ENCODE measurements around the gene MOB1B. TPM values are rescaled to one million over a fixed set of nuclear protein-coding genes. Genes with fewer than 3 reads are reported as not detected.
A peak's percentile ranks its signal among the peaks of the same experiment; 100 is the strongest.

The MOB1B gene
- total RNA-seq, 1 experiment from 2014 or later: 14.5 TPM

DNA sequence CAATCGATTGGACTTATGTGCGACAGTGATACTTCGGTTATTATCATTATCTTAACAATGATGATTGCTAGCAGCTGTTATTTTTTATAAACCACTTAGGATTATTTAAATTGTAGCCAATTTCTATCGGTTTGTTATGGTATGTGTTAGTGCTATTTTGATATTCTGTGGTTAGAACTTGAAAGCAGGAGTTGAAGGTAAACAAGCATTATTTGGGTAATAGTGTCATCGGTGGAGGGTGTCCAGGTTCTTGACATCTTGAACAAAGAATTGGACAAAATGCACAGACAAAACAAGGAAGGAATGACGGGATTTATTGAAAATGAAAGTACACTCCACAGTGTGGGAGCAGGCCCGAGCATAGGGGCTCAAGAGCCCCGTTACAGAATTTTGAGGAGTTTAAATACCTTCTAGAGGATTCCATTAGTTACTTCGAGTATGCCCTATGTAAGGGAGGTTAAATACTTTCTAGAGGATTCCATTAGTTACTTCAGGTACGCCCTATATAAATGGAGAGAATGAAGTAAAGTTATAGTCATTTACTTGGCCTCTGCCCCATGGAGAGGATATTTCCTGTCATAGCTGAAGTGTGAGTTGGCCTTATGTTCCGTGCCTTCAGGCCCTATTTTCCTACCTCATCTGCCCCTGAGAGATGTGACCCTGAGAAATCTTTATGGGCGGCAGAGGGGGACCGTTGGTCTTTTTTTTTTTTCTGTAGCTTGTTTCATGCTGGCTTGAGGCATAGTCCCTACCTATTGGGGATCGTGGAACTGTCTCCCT, 13.1 kb downstream of the MOB1B start:
- Histone ChIP-seq H3K4me2 (no peak overlapping the region), H3K4me3 (no peak overlapping the region), H4K20me1 (ENCODE audit: insufficient read depth) (no peaks in the 10 kb centered on the region), H3K36me3 (ENCODE audit: low read depth) (no peaks in the 10 kb centered on the region), H3K9me2 (ENCODE audit: insufficient read depth) (no peaks in the 10 kb centered on the region), H3K9me3 (ENCODE audit: insufficient read depth, low read depth) (no peaks in the 10 kb centered on the region), H3K27me3 (ENCODE audit: insufficient read depth, low read depth) (no peaks in the 10 kb centered on the region), H3K27ac (no peak overlapping the region), H3F3A (ENCODE audit: insufficient read depth, low read depth) (no peaks in the 10 kb centered on the region), H3K79me2 (ENCODE audit: low read depth) (0 out of 2 replicates have a peak, but pooled peaks cover 4% of the 10 kb centered on the region), H2AFZ (no peak overlapping the region), H3K4me1 (replicated peaks; ENCODE audit: insufficient read depth) (no peaks in the 10 kb centered on the region)
- ChIA-PET POLR2A (ENCODE audit: unreplicated experiment) (interaction anchor here (0.6 kb wide), 2 partner anchors 212 to 1652 kb away, joined by 5 to 10 read pairs; no protein-coding TSS in a partner anchor), CTCF (no interaction called here)
- no peak for TF ChIP-seq EZH2 (IDR thresholded peaks at IDR 0.05; ENCODE audit: low read depth)
- TF ChIP-seq, protein P1, sequence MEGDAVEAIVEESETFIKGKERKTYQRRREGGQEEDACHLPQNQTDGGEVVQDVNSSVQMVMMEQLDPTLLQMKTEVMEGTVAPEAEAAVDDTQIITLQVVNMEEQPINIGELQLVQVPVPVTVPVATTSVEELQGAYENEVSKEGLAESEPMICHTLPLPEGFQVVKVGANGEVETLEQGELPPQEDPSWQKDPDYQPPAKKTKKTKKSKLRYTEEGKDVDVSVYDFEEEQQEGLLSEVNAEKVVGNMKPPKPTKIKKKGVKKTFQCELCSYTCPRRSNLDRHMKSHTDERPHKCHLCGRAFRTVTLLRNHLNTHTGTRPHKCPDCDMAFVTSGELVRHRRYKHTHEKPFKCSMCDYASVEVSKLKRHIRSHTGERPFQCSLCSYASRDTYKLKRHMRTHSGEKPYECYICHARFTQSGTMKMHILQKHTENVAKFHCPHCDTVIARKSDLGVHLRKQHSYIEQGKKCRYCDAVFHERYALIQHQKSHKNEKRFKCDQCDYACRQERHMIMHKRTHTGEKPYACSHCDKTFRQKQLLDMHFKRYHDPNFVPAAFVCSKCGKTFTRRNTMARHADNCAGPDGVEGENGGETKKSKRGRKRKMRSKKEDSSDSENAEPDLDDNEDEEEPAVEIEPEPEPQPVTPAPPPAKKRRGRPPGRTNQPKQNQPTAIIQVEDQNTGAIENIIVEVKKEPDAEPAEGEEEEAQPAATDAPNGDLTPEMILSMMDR (conservative IDR thresholded peaks at IDR 0.05): no peak
- intact Hi-C loops (cut with micrococcal nuclease; ENCODE audit: unreplicated experiment): loop anchor here (5.0 kb wide), 1 partner anchor 77 kb away; the partner anchor contains the start of gene DCK
- DNase-seq: peak in 1 of 2 experiments; percentile 10
- no TSS peak for BruUV-seq (replicated peaks)

DNA sequence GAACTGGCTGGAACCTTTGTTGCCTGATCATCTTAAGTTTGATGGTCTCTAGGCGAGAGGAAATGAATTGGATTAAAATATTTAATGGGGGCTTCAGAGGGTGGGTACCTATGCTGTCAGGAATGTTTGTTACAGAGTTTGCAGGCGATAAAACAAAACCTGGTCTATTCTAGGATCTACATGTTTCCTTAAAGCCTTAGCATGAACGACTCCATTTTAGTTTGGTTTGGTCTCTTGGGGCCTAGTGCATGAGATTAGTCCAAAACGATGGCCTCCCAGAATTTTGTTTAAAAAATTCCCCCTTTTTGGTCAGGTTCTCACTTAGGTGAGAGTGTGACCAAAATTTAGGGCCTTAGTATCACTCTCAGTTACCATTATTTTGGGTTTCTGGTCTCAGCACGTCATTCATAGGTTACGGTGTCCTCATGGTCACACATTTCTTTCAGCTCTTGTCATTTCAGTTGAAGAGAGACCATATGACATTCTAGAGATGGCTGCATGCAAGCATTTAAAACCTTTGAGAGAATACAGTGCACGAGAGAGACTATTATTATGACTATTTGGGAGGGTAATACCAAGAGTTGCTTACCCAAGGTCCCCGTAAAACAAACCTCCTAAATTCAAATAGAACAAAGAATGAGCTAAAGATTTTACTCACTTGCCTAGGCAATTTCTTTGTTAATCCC, 13.8 kb downstream of the MOB1B start:
- Histone ChIP-seq H3K4me1 (replicated peaks; ENCODE audit: insufficient read depth) (no peaks in the 10 kb centered on the region), H3F3A (ENCODE audit: insufficient read depth, low read depth) (no peaks in the 10 kb centered on the region), H3K27me3 (ENCODE audit: insufficient read depth, low read depth) (no peaks in the 10 kb centered on the region), H3K4me3 (no peak overlapping the region), H3K36me3 (ENCODE audit: low read depth) (no peaks in the 10 kb centered on the region), H3K27ac (no peak overlapping the region), H3K9me3 (ENCODE audit: insufficient read depth, low read depth) (no peaks in the 10 kb centered on the region), H2AFZ (no peak overlapping the region), H3K79me2 (ENCODE audit: low read depth) (0 out of 2 replicates have a peak, but pooled peaks cover 4% of the 10 kb centered on the region), H3K9me2 (ENCODE audit: insufficient read depth) (no peaks in the 10 kb centered on the region), H3K4me2 (no peak overlapping the region), H4K20me1 (ENCODE audit: insufficient read depth) (no peaks in the 10 kb centered on the region)
- intact Hi-C loops (cut with micrococcal nuclease; ENCODE audit: unreplicated experiment): loop anchor here (5.0 kb wide), 1 partner anchor 76 kb away; the partner anchor contains the start of gene DCK
- TF ChIP-seq, protein P1 (conservative IDR thresholded peaks at IDR 0.05): no peak
- TF ChIP-seq EZH2 (IDR thresholded peaks at IDR 0.05; ENCODE audit: low read depth): no peak
- CTCF ChIA-PET: no interaction called here
- no TSS peak for BruUV-seq (replicated peaks)
- no peak for DNase-seq
- POLR2A ChIA-PET (ENCODE audit: unreplicated experiment): interaction anchor here (0.6 kb wide), 1 partner anchor 212 kb away, joined by 10 read pairs; no protein-coding TSS in a partner anchor

DNA sequence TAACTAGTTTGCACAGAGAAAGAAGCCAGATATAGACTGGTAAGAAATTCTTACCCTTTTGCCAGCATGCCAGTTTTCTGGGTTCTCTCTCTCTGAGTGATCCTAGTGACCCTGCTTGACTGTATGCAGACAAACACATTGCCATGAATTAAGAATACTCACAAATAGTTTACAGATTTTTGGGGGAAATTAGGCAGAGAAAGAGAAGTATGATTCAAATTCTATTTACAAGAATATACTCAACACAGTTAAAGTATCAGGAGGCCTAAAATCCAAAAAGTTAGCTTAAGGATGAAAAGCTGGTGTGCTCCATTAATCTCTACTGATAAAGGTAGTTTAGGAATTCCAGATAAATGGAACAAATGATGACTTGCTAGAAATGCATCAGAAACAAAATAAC, 18.4 kb downstream of the MOB1B start:
- CTCF ChIA-PET: no interaction called here
- Histone ChIP-seq H3K79me2 (ENCODE audit: low read depth) (no peaks in the 10 kb centered on the region), H3K4me3 (no peak overlapping the region), H3K27ac (no peak overlapping the region), H3K27me3 (ENCODE audit: insufficient read depth, low read depth) (no peaks in the 10 kb centered on the region), H3F3A (ENCODE audit: insufficient read depth, low read depth) (no peaks in the 10 kb centered on the region), H3K9me3 (ENCODE audit: insufficient read depth, low read depth) (no peaks in the 10 kb centered on the region), H3K4me1 (replicated peaks; ENCODE audit: insufficient read depth) (no peaks in the 10 kb centered on the region), H3K4me2 (no peak overlapping the region), H3K9me2 (ENCODE audit: insufficient read depth) (no peaks in the 10 kb centered on the region), H3K36me3 (ENCODE audit: low read depth) (no peaks in the 10 kb centered on the region), H2AFZ (no peak overlapping the region), H4K20me1 (ENCODE audit: insufficient read depth) (no peaks in the 10 kb centered on the region)
- no TSS peak for BruUV-seq (replicated peaks)
- POLR2A ChIA-PET (ENCODE audit: unreplicated experiment): no interaction called here
- DNase-seq: no peak
- no peak for TF ChIP-seq EZH2 (IDR thresholded peaks at IDR 0.05; ENCODE audit: low read depth)
- TF ChIP-seq, protein P1 (conservative IDR thresholded peaks at IDR 0.05): no peak
- intact Hi-C loops (cut with micrococcal nuclease; ENCODE audit: unreplicated experiment): no loop called here
